Stimulated activated CD8-positive, alpha-beta memory T cell treated with anti-CD3 and anti-CD28 coated beads, Interleukin-7, amount 100 ng/mL, for 4 hours (primary cell): ENCODE measurements around the gene EPYC.

Experiments used
- DNase-seq, 2 donors: peaks; one replicate each; pipeline ENCODE4 v3.0.0-alpha.2; 2020; ENCODE audit warnings: low read depth in 2 of 2

Gene EPYC, protein sequence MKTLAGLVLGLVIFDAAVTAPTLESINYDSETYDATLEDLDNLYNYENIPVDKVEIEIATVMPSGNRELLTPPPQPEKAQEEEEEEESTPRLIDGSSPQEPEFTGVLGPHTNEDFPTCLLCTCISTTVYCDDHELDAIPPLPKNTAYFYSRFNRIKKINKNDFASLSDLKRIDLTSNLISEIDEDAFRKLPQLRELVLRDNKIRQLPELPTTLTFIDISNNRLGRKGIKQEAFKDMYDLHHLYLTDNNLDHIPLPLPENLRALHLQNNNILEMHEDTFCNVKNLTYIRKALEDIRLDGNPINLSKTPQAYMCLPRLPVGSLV

DNA sequence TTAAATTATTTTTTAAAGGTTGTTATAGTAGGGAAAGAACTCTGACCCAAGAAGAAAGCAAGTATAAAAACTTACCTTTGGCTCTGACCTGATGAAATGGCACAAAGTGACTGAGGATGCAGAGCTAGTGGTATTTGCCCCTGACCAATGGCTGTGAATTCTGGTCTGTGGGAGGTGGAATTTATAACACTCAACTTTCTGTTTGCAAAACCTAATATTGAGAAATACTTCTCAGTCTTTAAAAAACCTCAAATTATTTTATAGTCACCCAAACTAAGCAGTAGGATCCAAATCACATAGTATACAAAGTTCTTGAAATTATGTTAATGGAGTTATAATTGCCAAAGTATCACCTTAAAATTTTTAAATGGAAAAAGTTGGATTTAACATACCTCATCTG is at the start of gene EPYC:
EPYC (minus strand) TSS at position 101 of the 400 bp plus-strand sequence. CDS start 2,407 bp downstream, outside the sequence.
- no peak for DNase-seq

DNA sequence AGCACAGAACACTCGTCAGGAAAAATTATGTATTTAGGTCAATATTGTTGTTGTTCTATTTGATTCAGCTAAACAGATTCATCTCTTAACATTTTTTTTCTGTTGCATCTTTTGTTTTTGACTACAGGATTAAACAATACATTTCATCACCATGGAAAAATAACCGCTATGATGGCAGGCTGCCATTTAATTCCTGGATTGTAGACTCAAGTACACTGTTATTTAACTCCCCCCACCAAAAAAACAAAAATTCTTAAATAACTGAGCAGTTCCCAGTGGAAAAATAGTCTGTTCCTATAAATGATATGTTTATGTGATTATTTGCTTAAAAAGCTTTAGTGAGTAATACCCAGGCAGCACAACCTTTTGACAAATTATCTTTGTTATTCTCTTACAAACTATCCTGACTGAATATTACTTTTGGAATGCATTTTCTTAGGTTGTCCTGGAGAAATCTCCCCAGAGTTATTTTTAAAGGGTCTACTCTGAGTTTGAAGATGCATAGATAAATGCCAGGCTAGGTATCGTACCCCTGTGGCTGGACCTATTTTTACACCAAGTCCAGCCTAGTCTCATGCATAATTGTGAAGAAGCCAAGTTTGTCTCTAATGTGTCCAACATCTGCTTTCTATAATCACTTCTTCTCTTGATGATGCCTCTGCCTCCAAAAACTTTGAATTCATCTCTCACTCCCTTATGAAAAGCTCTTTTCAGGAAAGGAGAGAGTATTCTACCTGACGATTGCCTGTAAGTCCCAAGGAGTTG is 49.4 kb upstream of the EPYC start:
- DNase-seq: no peak

DNA sequence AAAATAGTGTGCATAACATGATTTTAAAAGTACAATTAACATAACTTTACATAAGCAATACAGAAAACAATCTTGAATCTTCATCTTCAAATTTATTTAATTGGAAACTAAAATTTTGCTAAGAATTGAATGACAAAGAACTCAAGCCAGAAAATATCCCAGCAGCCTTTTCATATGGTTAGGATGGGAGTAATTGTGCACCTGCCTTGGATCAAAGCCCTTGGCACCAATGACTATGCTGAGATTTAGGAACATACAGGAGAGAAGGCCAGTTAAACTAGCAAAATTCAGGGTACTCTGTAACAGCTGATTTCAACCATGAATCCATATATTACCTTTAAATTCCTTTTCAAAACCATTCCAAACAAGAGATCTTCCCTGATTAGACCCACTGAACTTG is 47.3 kb upstream of the EPYC start:
- no peak for DNase-seq

DNA sequence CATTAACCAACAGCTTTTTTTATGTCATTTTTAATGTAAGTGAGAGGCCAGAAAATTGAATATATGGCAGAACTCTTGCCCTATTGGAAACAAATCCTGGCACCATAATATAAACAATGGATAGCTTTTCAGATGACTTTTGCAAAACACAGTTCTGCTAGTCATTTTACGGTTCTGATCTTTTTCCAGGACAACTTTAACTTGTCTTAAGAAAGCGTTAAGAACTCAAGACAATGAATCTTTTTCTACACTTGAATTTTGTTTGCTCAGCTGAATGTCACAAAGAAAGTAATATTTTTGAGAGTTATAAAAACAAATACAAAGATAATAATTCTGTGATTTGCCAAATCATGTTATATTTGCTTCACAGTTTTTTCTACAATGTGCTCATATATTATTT is 39.8 kb upstream of the EPYC start:
- no peak for DNase-seq

DNA sequence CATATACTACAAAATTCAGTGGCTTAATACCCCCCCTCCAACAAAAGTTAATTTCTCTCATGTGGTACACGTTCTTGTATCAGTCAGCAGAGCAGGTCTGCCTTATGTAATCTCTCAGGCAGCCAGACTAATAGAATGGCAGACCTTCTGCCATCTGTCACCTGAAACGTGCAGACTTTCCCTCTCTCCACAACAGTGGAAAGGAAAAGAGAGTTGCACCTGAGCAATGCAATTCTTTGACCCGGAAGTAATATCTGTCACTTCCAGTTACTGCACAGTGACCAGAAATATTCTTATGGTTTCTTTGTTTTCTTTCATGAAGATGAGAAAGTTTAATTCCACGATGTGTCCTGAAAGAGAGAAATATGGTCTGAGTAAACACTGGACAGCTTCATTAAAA is 38.6 kb upstream of the EPYC start:
- no peak for DNase-seq

DNA sequence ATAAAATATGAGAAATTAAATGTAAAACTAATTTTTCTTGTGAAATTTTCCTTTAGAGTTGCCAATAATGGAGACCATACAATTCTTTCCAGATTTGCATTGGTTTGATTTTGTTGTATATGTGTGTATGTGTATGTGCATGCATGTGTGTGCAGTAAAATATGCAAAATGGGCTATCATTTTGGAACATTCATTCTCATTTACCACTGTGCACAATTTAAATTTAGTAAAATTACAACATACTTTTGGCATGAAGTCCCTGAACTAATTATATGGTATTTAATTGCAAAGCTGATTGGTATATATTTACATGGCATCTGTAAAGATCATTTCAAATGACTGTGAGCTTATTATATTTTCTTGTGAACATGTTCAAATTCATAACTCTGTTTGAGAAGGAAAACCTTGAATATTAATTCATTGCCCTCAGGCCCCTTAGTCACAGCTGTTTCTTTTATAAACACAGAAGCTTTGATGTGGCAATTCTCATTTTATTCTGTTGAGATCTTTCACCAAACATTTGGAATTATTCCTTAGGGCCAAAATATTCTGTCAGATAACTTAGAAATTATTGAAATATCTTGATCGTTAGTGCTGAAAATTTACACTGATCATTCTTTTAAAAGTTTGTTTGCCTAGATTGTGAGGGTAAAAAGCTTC is 35.5 kb upstream of the EPYC start:
- no peak for DNase-seq

DNA sequence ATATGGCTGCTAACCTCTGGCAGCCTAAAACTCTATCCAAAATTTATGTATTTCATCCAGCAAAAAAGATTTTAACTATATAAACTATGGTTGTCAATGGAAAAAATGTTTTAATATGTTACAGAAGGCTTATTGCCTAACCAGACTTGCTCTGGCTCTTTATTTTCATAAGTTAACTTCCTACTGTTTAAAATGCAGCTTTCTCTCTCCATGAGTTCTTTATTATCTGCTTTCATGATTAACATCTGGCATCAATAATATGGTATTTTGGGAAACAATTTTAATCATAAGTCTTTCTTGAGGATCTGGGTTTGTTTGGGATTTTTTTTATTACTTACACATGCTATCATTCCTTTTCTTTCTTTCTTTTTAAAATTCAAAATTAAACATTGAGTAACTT is 32.5 kb upstream of the EPYC start:
- no peak for DNase-seq

DNA sequence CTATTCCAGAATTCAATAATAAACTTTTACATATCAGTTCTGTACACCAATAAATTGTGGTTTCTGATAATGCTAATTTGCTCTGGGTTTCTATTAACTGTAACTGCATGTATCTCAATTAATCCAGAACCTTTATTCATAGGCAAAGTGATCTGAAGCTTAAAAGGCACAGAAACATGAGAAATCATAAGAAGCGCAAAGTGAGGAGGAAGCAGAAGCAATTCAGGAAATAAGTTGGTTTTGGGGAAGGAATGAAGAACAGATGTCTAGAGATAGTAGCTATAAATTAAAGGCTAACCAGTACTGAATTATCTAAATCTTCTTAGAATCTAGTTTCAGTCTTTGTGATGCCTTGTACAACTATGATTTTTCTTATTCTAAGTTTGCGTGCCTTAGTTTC is 28.5 kb upstream of the EPYC start:
- no peak for DNase-seq

DNA sequence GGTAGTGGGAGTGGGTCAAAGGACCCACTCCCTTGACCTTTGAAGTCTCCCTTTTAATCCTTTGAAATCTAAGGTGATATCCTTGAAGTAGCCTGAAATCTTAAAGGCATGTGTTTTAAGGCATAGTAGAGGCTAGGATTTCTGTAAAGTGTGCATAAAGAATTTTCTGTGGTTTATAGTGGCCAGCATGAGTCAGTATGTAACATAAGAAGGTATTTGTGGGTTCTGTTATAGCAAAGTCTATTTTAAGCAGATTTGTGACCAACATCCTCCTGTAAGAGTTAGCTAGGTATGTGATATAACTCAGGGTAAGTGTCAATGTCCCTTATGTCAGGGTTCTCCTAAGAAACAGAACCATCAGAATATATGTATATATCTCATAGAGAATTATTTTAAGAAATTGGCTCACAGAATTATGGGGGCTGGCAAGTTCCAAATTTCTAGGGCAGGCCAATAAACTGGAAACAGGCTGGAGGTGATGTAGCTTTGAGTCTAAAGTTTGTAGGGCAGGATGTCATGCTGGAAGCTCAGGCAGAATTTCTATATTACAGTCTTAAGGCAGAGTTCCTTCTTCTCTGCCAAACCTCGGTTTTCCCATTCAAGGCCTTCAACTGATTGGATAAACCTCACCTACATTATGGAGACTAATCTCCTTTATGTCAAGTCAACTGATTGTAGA is 18.7 kb upstream of the EPYC start:
- no peak for DNase-seq

DNA sequence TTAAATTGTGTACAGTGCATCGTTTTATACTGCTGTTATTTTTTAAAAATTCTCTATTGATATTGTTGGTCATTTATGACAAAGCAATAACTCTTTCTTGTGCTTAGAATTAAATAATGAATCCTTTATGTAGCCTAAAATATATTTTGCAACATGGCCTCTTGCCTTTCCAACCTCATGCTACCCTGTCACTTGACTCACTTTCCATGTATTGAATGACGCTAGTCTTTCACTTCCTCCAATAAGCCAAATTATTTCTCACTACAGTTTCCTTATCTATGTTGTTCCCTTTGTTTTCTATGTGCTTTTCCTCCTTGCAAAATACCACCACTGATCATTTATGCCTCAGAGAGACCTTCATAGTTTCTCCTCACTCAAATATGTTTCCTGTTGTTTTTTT is 16.3 kb upstream of the EPYC start:
- DNase-seq: no peak

DNA sequence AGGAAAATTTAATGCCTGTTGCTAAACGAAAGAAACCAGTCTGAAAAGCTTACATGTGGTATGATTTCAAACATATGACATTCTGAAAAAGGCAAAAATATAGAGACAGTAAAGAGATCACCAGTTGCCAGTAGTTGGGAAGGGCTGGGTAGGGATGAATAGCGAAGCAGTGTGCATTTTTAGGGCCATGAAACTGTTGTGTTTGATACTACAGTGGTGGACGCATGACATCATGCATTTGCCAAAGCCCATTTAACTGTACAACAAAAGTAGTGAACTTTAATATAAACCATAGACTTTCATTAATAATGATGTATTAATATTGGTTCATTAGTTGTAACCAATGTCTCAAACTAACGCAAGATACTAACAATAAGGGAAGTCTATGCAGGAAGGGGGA is 14.7 kb upstream of the EPYC start:
- DNase-seq: no peak

DNA sequence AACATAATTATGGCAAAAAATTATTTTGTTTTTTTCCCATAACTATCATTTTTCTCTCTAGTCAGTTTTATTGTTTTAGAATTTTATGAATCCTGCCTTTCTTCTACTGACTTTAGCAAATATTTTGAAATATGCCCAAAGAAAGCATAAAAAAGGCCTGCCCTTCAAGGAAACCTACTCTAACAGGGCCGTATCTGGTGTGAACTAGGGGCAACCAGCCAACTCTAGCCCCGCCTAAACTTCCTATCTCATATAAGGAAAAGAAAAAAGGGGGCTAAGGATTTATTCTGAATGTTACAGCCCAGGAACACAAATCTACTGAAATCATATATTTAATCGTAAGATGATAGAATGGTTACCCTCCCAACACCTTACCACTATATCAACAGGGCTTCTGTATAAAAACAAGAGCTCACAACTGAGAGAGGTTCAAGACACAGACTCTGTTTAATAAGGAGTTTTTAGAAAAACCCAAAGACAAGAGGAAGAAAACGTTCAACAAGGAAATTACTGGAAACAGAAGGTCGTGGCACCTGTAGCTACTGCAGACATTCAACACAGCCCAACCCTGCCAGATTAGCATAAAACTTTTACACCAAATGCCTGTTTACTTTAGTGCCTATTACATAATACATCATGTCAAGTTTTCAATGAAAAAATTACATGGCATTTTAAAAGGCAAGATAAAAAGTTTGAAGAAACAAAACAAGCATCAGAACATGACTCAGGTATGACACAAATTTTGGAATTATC is 12.9 kb upstream of the EPYC start:
- no peak for DNase-seq

DNA sequence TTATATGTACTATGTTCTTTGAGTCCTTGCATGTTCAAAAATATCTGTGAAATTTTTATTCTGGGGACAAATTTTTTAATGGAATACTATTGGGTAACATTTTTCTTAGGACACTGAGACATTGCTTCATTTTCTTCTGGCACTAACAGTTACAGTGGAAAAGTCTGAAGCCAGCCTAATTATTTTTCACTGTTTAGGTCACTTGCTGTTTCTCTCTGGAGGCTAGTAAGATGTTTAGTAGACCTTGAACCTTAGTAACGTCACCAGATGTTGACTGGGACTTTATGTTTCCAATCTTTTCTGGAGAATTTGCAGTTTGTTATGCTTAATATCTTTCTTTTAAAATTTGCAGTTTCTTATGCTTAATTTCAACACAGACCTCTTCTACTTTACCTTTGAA is 12.3 kb upstream of the EPYC start:
- DNase-seq: no peak

DNA sequence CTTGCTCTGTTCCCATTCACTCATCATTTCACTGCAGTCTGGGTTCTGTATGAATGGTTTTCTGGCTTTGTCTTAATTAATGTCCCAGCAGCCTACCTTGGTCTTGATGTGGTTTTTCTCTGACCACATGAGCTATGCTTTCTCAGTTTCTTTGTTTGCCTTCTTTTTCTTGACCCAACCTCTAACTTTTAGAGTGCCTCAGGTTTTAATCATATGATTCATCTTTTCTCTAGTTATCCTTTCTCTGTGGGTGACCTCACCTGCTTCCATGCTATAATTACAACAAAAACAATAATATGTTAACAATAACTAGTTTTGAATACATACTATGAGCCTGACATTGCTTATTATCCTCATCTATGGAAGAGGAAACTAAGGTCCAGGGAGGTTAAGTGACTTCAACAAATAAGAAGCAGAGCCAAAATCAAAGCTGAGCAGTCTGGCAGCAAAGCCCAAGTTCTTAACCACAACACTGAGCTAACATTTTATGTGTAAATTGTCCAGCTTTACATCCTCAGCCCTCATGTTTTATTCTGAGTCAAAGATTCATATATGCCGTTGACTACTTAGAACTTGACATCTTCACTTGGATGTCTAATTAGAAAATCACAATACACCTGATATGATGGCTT is 4.7 kb upstream of the EPYC start:
- DNase-seq: no peak

DNA sequence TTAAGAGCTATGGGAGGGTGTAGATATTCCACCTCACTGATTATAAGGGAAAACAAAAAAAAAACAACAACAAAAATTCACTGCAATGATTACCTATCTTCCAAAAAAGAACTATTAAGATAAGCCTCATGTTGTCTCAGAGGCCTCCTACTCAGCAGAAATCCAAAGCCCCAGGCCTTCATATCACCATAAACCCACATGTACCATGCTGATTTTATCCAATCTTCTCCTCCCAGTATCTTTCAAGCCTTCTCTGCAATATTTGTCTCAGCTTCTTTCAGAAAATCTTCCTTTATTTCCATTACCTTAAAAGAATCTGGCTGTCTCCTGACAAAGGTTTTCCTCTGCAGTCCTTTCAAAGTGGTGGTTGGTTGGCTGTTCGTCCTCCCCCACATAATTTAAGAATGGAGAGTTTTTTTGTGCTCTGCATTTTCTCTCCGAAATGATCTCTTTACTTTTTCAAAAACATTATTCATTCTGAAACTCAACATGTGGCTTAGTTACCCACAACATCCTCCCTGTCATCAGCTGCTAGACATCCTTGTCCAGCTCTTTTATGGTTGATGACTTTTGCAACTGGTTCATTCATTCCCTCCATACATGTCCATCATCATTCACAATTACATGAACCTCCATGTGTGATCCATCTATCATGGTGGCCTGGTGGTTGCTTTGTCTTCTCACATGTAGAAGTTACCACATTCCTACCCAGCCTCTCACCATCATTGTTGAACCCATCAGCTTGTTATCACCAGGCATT is 2.9 kb upstream of the EPYC start:
- no peak for DNase-seq

DNA sequence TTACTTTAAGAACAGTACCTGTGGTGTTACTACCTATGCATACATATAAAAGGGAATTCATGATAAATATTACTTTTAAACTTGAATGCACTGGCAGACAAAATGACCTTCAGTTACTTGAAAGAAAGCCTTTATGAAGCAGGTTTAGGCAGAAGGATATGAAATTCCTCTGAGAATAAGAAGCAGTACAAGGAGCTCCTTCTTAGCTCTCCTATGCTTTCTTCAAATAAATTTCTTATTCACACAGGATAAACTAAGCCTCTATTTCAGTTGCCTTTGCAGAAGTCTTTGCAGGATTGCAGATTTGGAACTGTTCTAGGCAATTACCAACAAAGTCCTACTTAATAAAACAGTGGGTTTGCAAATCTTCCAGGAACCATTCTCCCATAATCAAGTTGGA is 1.0 kb downstream of the EPYC start:
- no peak for DNase-seq

DNA sequence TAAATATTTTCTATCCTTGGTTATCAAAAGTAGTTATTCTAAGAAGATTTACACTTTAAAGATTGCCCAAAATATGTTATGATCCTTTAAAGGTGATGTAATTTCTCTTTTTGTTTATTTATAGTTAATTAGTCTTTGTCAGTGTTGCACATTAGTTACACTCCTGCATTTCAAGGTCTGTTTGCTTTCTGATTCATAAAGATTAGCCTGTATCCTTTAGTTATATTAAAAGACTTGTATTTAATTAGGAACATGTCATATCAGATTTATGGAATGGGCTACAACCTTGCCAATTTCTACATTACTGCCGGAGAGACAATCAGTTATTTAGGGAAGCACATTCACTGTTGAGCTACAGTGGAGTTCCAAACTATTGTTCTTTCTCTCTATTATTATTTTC is 3.5 kb downstream of the EPYC start:
- DNase-seq: no peak

DNA sequence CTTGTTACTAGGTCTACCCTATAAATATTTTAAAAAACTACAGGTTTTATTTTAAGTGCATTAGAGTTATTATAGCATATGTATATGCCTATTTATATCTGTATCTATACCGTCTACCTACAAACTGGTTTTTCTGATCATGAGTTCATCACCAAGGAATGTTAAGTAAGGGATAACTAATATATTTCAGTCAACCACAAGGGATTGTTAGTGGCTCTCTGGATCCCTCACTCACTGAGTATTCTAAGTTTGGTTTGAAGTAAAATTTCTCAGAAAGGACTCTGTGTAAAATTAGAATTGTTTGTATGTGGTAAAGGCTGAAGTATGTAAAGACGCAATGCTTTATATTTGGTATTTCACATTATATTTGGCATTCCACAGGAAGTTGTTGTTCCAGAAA is 4.8 kb downstream of the EPYC start:
- DNase-seq: no peak

DNA sequence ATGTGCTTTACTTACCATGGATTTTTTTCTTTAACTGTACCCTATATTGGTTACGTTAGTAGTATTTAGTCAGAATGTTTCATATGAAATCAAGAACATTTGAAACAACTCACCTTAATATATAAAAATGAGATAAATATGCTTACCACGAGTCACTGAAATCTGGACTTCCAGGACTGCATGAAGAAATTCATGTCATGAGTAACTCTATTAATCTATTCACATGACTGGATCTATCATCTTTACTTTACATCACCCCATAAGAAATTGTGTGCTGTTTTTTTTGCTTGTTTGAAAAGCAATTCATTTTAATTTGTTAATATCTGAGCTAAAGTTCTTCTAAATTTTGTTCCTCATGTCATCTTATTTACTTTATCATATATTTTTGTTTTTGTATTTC is 5.2 kb downstream of the EPYC start:
- no peak for DNase-seq

DNA sequence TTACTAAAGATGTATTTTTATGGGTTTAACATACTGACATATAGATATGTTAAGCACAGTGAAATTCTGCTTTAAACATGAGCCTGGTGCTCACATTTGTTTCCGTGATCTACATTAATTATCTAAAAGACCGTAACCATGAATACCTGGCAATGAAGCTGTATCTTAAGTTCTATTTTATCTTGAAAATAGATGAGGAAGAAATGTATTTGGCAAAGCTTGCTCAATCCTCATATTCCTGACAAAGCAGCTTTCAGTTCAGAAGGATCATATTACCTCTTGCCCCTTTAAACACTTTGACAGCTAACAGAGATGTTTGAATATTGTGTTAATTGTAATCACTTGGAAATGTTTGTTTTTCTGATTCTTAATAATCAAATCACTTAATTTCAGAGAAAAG is 9.8 kb downstream of the EPYC start:
- no peak for DNase-seq
